SH-SY5Y (cell line): ENCODE results near the gene NOTCH3.

Source experiments
- GATA2 ChIP-seq: IDR thresholded peaks from 2 replicates; pipeline ENCODE4 v1.6.1; 2011; ENCODE audit warnings: mild to moderate bottlenecking, low read depth, low read length
- GATA3 ChIP-seq: IDR thresholded peaks from 2 replicates; pipeline ENCODE4 v1.6.1; 2011; ENCODE audit warnings: low read depth, mild to moderate bottlenecking, low read length, moderate library complexity

The NOTCH3 gene

GRCh38 chr19:15142313-15142712 lies 58.5 kb downstream of the NOTCH3 start:
- TF ChIP-seq GATA2 (no peak), GATA3 (no peak)

- TF ChIP-seq GATA2 = no peak
- no peak for TF ChIP-seq GATA3
Measured at GRCh38 chr19:15141143-15141542, 59.7 kb downstream of the NOTCH3 start.

- TF ChIP-seq GATA3 (no peak), GATA2 (no peak)
Measured at GRCh38 chr19:15138427-15138826, 62.4 kb downstream of the NOTCH3 start.

GRCh38 chr19:15137777-15138176 lies 63.0 kb downstream of the NOTCH3 start:
- TF ChIP-seq GATA3 (no peak), GATA2 (no peak)

GRCh38 chr19:15136234-15136954 lies 64.4 kb downstream of the NOTCH3 start:
- TF ChIP-seq GATA2 = no peak
- TF ChIP-seq GATA3 = no peak

- TF ChIP-seq GATA2 (no peak), GATA3 (no peak)
Measured at GRCh38 chr19:15129856-15130585, 70.8 kb downstream of the NOTCH3 start.

- TF ChIP-seq GATA3 = no peak
- TF ChIP-seq GATA2 = no peak
Measured at GRCh38 chr19:15128162-15128770, 72.5 kb downstream of the NOTCH3 start.

- TF ChIP-seq GATA3 = no peak
- TF ChIP-seq GATA2 = no peak
Measured at GRCh38 chr19:15126131-15126910, 74.5 kb downstream of the NOTCH3 start.

GRCh38 chr19:15125232-15126067 lies 75.3 kb downstream of the NOTCH3 start:
- no peak for TF ChIP-seq GATA3
- TF ChIP-seq GATA2 = no peak

GRCh38 chr19:15124572-15125231 lies 76.1 kb downstream of the NOTCH3 start:
- no peak for TF ChIP-seq GATA3
- no peak for TF ChIP-seq GATA2

GRCh38 chr19:15123900-15124299 lies 76.9 kb downstream of the NOTCH3 start:
- TF ChIP-seq GATA2 (no peak), GATA3 (no peak)

- no peak for TF ChIP-seq GATA2
- TF ChIP-seq GATA3 = no peak
Measured at GRCh38 chr19:15123031-15123890, 77.5 kb downstream of the NOTCH3 start.
